ENCODE data around the gene KCNK7. TPM values are rescaled to one million over a fixed set of nuclear protein-coding genes. Genes with fewer than 3 reads are reported as not detected.
A peak's percentile ranks its signal among the peaks of the same experiment; 100 is the strongest.

The KCNK7 gene
- total RNA-seq, 1 donor, result 0.09 TPM

DNA sequence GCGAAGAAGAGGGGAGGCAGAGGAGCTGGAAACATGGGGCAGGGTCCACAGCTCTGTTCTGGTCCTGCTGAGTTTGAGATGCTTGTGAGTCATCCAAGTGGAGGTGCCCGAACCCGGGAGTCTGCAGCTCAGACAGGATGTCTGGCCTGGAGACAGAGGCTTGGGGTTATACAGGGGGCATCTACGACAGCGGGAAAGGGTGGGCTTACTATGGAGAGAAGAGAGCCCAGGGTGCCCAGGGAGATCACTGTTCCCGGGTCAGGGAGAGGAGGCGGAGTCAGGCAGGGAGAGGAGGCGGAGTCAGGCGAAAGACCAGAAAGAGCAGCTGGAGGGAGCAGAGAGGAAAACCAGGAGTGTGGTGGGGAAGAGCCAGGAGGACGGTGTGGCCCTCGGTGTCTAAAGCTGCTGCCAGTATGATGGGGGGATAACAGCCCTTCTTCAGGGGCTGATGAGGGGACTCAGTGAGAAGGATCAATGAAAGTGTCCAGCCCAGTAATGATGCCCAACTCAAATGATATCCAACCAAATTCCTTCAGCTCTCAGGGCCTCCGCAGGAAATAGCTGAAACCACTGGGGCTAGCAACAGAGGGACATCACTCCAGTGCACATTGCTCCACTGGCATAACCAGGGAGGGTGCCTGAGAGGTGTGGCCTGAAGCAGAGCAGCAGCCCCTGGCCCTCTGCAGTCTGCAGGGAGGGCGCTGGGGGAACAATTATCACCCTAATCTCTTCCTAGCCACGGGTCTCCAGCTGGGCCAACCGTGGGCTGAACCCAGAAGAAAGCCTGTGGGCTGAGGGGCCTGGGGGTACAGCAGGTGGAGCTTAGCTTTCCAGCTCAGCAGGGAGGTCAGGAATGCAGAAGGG is 34.8 kb downstream of the KCNK7 start:
- H3K4me3 ChIP-seq (ENCODE audit: low read depth, low read length), result no peak overlapping the region
- DNase-seq (ENCODE audit: low read depth), result peak; percentile 66
- TF ChIP-seq, protein P1, sequence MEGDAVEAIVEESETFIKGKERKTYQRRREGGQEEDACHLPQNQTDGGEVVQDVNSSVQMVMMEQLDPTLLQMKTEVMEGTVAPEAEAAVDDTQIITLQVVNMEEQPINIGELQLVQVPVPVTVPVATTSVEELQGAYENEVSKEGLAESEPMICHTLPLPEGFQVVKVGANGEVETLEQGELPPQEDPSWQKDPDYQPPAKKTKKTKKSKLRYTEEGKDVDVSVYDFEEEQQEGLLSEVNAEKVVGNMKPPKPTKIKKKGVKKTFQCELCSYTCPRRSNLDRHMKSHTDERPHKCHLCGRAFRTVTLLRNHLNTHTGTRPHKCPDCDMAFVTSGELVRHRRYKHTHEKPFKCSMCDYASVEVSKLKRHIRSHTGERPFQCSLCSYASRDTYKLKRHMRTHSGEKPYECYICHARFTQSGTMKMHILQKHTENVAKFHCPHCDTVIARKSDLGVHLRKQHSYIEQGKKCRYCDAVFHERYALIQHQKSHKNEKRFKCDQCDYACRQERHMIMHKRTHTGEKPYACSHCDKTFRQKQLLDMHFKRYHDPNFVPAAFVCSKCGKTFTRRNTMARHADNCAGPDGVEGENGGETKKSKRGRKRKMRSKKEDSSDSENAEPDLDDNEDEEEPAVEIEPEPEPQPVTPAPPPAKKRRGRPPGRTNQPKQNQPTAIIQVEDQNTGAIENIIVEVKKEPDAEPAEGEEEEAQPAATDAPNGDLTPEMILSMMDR (IDR thresholded peaks at IDR 0.05; ENCODE audit: insufficient read depth, low read length), result no peak

DNA sequence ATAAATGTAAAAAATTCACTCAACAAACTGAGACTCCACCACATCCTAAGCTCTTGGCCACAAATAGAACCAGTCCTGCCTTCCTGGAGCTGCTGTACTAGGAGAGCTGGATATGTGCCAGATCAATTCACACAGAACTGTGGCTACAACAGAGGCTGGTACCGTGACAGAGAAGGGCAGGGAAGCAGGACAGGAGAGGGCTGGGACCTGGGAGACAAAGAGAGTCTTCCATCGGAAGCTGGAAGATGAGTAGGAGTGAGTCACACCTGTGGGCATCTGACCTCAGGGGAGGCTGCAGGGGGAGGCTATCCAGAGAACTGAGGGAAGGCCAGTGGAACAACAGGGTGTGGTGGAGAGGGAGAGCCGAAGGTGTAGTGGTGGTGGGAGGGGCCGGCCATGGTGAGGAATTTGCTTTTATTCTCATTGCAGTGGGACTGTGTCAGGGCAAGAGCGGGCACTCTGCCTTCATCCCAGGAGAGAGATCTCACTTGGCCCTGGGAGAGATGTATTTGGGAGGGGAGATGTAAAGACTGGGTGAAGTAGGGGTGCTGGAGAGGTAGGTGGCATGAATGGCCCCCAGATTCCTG is 35.6 kb downstream of the KCNK7 start:
- DNase-seq (ENCODE audit: low read depth), result peak; percentile 72
- TF ChIP-seq, protein P1 (IDR thresholded peaks at IDR 0.05; ENCODE audit: insufficient read depth, low read length), result no peak
- no peak overlapping the region for H3K4me3 ChIP-seq (ENCODE audit: low read depth, low read length)

DNA sequence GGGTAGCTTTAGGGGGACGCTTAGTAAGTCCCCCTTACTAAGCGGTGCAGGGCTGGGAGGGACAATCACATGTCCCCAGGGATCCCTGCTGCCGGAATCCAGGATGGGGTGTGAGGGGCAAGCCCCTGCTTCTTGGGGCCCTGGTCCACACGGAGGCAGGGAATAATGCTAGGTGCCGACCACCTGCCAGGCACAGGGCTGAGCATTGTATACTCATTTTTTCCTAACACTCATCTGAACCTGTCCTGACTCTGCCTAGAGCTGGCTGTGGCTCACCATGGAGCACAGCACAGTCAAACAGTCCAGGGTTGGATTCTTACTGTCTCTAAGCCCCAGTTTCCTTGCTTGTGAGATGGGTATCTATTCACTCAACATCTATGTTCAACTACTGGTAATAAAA is 36.1 kb downstream of the KCNK7 start:
- H3K4me3 ChIP-seq (ENCODE audit: low read depth, low read length), result no peak overlapping the region
- TF ChIP-seq, protein P1 (IDR thresholded peaks at IDR 0.05; ENCODE audit: insufficient read depth, low read length), result no peak
- DNase-seq (ENCODE audit: low read depth), result no peak

DNA sequence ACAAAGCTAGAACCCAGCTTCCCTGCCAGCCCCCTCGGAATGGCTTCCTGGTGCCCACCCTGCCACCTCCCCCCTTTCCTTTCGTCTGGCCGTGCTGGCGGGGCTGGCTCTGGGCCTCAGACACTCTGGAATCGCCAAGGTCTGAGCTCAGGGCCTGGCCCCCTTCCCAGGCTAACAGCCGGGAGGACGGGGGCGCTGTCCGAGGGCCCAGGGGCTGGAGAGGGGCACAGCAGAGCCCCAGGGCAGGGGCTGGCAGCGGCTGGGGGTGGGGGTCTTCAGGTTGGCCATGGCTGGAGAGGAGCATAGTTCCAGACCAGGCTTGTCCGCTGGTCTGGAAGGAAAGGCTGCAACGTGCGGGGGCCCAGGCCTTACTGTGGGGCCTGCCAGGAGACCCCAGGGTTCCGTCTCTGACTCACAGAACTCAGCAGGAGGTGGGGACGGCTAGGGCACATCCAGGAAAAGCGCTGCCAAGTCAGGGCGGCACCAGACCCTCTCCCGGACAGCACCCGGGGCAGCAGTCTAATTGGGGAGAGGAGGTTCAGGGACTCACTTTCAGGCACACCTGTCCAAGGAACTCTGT is 36.6 kb downstream of the KCNK7 start:
- peak; percentile 69 for DNase-seq (ENCODE audit: low read depth)
- peak overlapping the region; percentile 40 for H3K4me3 ChIP-seq (ENCODE audit: low read depth, low read length)
- TF ChIP-seq, protein P1 (IDR thresholded peaks at IDR 0.05; ENCODE audit: insufficient read depth, low read length), result peak; percentile 28

DNA sequence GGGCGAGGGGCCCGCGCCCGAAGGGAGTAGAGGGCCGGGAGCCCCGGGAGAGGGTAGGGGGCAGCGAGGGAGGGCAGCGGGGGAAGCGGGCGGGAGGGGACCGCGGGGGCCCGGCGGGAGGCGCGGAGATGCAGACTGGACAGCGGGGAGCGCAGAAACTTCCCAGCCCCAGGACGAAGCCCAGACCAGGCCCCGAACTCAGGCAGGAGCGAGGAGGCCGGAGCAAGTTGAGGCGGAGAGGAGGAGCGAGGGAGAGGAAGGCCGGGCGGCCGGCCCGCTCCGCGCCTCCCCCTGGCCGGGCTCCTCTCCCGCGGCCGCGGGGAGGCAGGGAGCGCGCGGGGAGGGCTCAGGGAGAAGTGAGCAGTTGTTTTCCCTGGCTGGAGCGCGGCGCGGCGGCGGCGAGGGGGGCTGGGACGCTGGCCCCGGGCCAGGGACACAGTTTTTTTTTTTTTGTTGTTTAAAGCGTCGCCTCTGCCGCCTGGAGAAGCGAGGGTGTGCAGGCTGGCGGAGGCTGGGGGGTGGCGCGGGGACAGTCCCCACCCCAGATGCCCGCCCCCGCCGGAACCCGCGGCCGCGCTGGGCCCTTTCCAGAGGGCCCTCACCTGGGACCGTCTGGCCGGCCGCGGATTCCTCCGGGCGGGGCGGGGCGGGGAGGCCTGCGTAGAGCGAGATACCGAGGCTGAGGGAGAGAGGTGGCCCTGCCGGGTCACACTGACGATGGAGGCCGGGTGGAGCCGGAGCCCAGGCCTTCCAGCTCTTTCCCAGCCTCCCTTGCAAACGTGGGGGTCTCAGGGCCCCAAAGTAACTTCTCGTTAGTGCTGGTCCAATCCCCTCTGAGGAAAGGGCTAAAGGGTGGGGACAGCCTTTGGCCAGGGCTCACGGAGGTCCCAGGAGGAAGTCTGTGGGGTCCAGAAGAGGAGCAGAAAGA is 37.3 kb downstream of the KCNK7 start, which contains the start of gene LTBP3:
LTBP3 (minus strand) TSS at position 358 of the 928 bp plus-strand sequence. CDS start 400 bp downstream, outside the sequence.
- DNase-seq (ENCODE audit: low read depth), result peak; percentile 79
- TF ChIP-seq, protein P1 (IDR thresholded peaks at IDR 0.05; ENCODE audit: insufficient read depth, low read length), result no peak
- H3K4me3 ChIP-seq (ENCODE audit: low read depth, low read length), result peak within 1 kb of the TSS; percentile 74
